IMR-90 (cell line): Measurements from ENCODE around the gene PSMC5. TPM values are rescaled to one million over a fixed set of nuclear protein-coding genes. Genes with fewer than 3 reads are reported as not detected.

ENCODE experiments used
- ATAC-seq: fragments of 200-7000 bp; cut with Tn5 transposase; 2 replicates; pipeline ENCODE4 v1.9.1; 2020; ENCODE audit warnings: low read depth, mild to moderate bottlenecking, moderate library complexity
- Bru-seq: library from RNA; stranded (reverse); fragments of 400-500 nt; gene quantifications from one replicate; lab custom pipeline; 2021; lab: Mats Ljungman, UMichigan
- BruChase-seq, 2 experiments: library from RNA; stranded (reverse); fragments of 400-500 nt; gene quantifications; one replicate each; lab custom pipeline; 2021; lab: Mats Ljungman, UMichigan
- BruUV-seq: library from RNA; stranded (reverse); fragments of 400-500 nt; replicated peaks from 2 replicates; lab custom pipeline; 2021; lab: Mats Ljungman, UMichigan
- CTCF ChIA-PET: fragments of 300-600 bp; formaldehyde crosslinking; extraction: SDS; loops from one replicate; lab custom pipeline; 2021; ENCODE audit warnings: antibody characterized with exemption; lab: Yijun Ruan, JAX
- POLR2A ChIA-PET: fragments of 300-600 bp; sonication (Branson Sonifier 250); formaldehyde crosslinking; loops from one replicate; lab custom pipeline; 2022; ENCODE audit warnings: antibody characterized with exemption; ENCODE audit not compliant: unreplicated experiment; lab: Charles Lee
- DNase-seq: peaks from one replicate; pipeline ENCODE4 v3.0.0; 2013
- H2AFZ ChIP-seq: replicated peaks from 2 replicates; pipeline ENCODE3; 2013; ENCODE audit warnings: low read length, mild to moderate bottlenecking; ENCODE audit not compliant: poor library complexity
- H2AK5ac ChIP-seq: 2 replicates; pipeline ENCODE4 v1.6.1; 2013; ENCODE audit warnings: low read depth, low read length, inconsistent platforms
- H2AK9ac ChIP-seq: replicated peaks from 2 replicates; pipeline ENCODE3; 2013; ENCODE audit warnings: mild to moderate bottlenecking, low read depth, low read length, moderate library complexity; ENCODE audit not compliant: poor library complexity
- H2BK120ac ChIP-seq: 2 replicates; pipeline ENCODE4 v1.6.1; 2013; ENCODE audit warnings: low read depth, low read length, inconsistent platforms
- H2BK15ac ChIP-seq: 3 replicates; pipeline ENCODE4 v1.6.1; 2013; ENCODE audit warnings: low read depth, low read length, inconsistent platforms
- H2BK20ac ChIP-seq: 2 replicates; pipeline ENCODE4 v1.6.1; 2013; ENCODE audit warnings: low read depth, mild to moderate bottlenecking, inconsistent platforms, low read length, moderate library complexity
- H2BK5ac ChIP-seq: 2 replicates; pipeline ENCODE4 v1.6.1; 2013; ENCODE audit warnings: mild to moderate bottlenecking, low read depth, low read length, inconsistent platforms; ENCODE audit not compliant: poor library complexity, severe bottlenecking
- H3K14ac ChIP-seq: replicated peaks from 2 replicates; pipeline ENCODE4 v1.6.1; 2013; ENCODE audit warnings: low read depth, low read length, inconsistent platforms
- H3K18ac ChIP-seq: 2 replicates; pipeline ENCODE4 v1.6.1; 2013; ENCODE audit warnings: low read depth, low read length, control low read depth
- H3K23ac ChIP-seq: 2 replicates; pipeline ENCODE4 v1.6.1; 2013; ENCODE audit warnings: low read depth, low read length, inconsistent platforms
- H3K27ac ChIP-seq: 2 replicates; pipeline ENCODE4 v1.5.1; 2013; ENCODE audit warnings: mild to moderate bottlenecking, control low read depth, low read length; ENCODE audit not compliant: insufficient read depth
- H3K27me3 ChIP-seq: 2 replicates; pipeline ENCODE4 v1.6.1; 2013; ENCODE audit warnings: low read length; ENCODE audit not compliant: control insufficient read depth, insufficient read depth
- H3K36me3 ChIP-seq: 2 replicates; pipeline ENCODE4 v1.6.1; 2013; ENCODE audit warnings: low read length, mixed read lengths; ENCODE audit not compliant: control insufficient read depth, insufficient read depth
- H3K4ac ChIP-seq: 2 replicates; pipeline ENCODE4 v1.6.1; 2013; ENCODE audit warnings: low read depth, low read length, inconsistent platforms
- H3K4me1 ChIP-seq: 2 replicates; pipeline ENCODE4 v1.6.1; 2013; ENCODE audit warnings: low read length, mixed read lengths; ENCODE audit not compliant: control insufficient read depth, insufficient read depth
- H3K4me2 ChIP-seq: 2 replicates; pipeline ENCODE4 v1.6.1; 2013; ENCODE audit warnings: low read depth, mild to moderate bottlenecking, control low read depth, low read length, moderate library complexity
- H3K4me3 ChIP-seq: 2 replicates; pipeline ENCODE4 v1.5.1; 2013; ENCODE audit warnings: low read depth, mild to moderate bottlenecking, control low read depth, low read length, moderate library complexity; ENCODE audit not compliant: insufficient read depth
- H3K56ac ChIP-seq: 2 replicates; pipeline ENCODE4 v1.6.1; 2013; ENCODE audit warnings: low read length, inconsistent platforms; ENCODE audit not compliant: insufficient read depth; ENCODE audit errors: extremely low read depth
- H3K79me1 ChIP-seq, 2 experiments: 2 replicates each; pipeline ENCODE4 v1.6.1; 2013; ENCODE audit warnings: low read length in 2 of 2, inconsistent platforms in 1 of 2, low read depth in 1 of 2
- H3K9ac ChIP-seq: 2 replicates; pipeline ENCODE4 v1.6.1; 2013; ENCODE audit warnings: low read depth, low read length, control low read depth
- H3K9me1 ChIP-seq: 2 replicates; pipeline ENCODE4 v1.6.1; 2013; ENCODE audit warnings: low read length, inconsistent platforms; ENCODE audit not compliant: insufficient read depth
- H3K9me3 ChIP-seq: 2 replicates; pipeline ENCODE4 v1.6.1; 2013; ENCODE audit warnings: low read length; ENCODE audit not compliant: control insufficient read depth, insufficient read depth
- H4K20me1 ChIP-seq: 2 replicates; pipeline ENCODE4 v1.6.1; 2013; ENCODE audit warnings: low read length, inconsistent platforms; ENCODE audit not compliant: insufficient read depth
- H4K5ac ChIP-seq: 2 replicates; pipeline ENCODE4 v1.6.1; 2013; ENCODE audit warnings: mild to moderate bottlenecking, low read depth, low read length, control low read depth
- H4K8ac ChIP-seq, 2 experiments: 2 replicates each; pipeline ENCODE4 v1.6.1; 2013; ENCODE audit warnings: low read depth in 2 of 2, low read length in 2 of 2, control low read depth in 1 of 2, inconsistent platforms in 1 of 2
- H4K91ac ChIP-seq: 2 replicates; pipeline ENCODE4 v1.6.1; 2013; ENCODE audit warnings: low read depth, low read length, inconsistent platforms; ENCODE audit not compliant: insufficient read depth
- BHLHE40 ChIP-seq: fragments of 150-350 bp; IDR thresholded peaks from 2 replicates; pipeline ENCODE4 v1.6.1; 2016; ENCODE audit warnings: mild to moderate bottlenecking, low read depth, low read length
- CEBPB ChIP-seq: IDR thresholded peaks from 2 replicates; pipeline ENCODE4 v1.6.1; 2012; ENCODE audit warnings: low read depth, low read length, improper control_type of control experiment
- CHD1 ChIP-seq: IDR thresholded peaks from 2 replicates; pipeline ENCODE4 v1.6.1; 2012; ENCODE audit warnings: low read depth, low read length, improper control_type of control experiment
- MAFK ChIP-seq: IDR thresholded peaks from 2 replicates; pipeline ENCODE4 v1.6.1; 2012; ENCODE audit warnings: low read depth, low read length, improper control_type of control experiment
- MAZ ChIP-seq: IDR thresholded peaks from 2 replicates; pipeline ENCODE4 v1.6.1; 2012; ENCODE audit warnings: low read depth, mild to moderate bottlenecking, low read length, improper control_type of control experiment, moderate library complexity, borderline replicate concordance
- MXI1 ChIP-seq: IDR thresholded peaks from 2 replicates; pipeline ENCODE4 v1.6.1; 2012; ENCODE audit warnings: low read depth, mild to moderate bottlenecking, low read length, moderate library complexity, borderline replicate concordance
- NFE2L2 ChIP-seq: fragments of 150-350 bp; IDR thresholded peaks from 2 replicates; pipeline ENCODE4 v1.6.1; 2016; ENCODE audit warnings: low read depth, mild to moderate bottlenecking, low read length
- POLR2A ChIP-seq: IDR thresholded peaks from 2 replicates; pipeline ENCODE4 v1.6.1; 2012; ENCODE audit warnings: mild to moderate bottlenecking, low read depth, low read length
- RAD21 ChIP-seq: IDR thresholded peaks from 2 replicates; pipeline ENCODE4 v1.6.1; 2012; ENCODE audit warnings: low read length, improper control_type of control experiment
- RCOR1 ChIP-seq: IDR thresholded peaks from 2 replicates; pipeline ENCODE4 v1.6.1; 2012; ENCODE audit warnings: mild to moderate bottlenecking, low read length, improper control_type of control experiment; ENCODE audit not compliant: insufficient replicate concordance
- RFX5 ChIP-seq: IDR thresholded peaks from 2 replicates; pipeline ENCODE4 v1.8.0; 2012; ENCODE audit warnings: low read depth, mild to moderate bottlenecking, low read length, moderate library complexity
- USF2 ChIP-seq: fragments of 150-350 bp; IDR thresholded peaks from 2 replicates; pipeline ENCODE4 v1.6.1; 2017; ENCODE audit warnings: mild to moderate bottlenecking, antibody characterized with exemption, low read length, low read depth
- WGBS, 2 experiments: methylation state at CpG; one replicate each; pipeline versions ENCODE4 v1.1.5 to v1.1.7; 2013; ENCODE audit warnings: missing lambda C conversion rate in 2 of 2; ENCODE audit not compliant: insufficient read length in 1 of 2; ENCODE audit errors: extremely low coverage in 2 of 2; 5-methylcytosine and 5-hydroxymethylcytosine counted together
- dilution Hi-C: fragments of 300-500 bp; cut with HindIII; formaldehyde crosslinking; loops from one replicate; pipeline ENCODE4 v1.14.3; 2018; ENCODE audit warnings: low sequenced_read_pairs; ENCODE audit not compliant: unreplicated experiment
- in situ Hi-C: fragments of 300-500 bp; cut with MboI; formaldehyde crosslinking; loops from 3 replicates; pipeline ENCODE4 v1.14.3; 2019; ENCODE audit warnings: low sequenced_read_pairs, inconsistent platforms, mixed read lengths
- intact Hi-C: fragments of 100-400 bp; cut with micrococcal nuclease; formaldehyde crosslinking; loops from 2 replicates; pipeline ENCODE4 v1.10.0; 2022
- long read RNA-seq: library from polyadenylated mRNA; unstranded; transcript quantifications from one replicate; pipeline ENCODE4 v2.0.0, GENCODE V29; 2021; ENCODE audit not compliant: unreplicated experiment
- polyA plus RNA-seq, 3 experiments: library from polyadenylated mRNA; depleted of rRNA; stranded (reverse); fragments of >200 nt; gene quantifications; 2 replicates each; pipeline ENCODE4 v1.2.3, GENCODE V29; 2012; ENCODE audit warnings: low replicate concordance in 1 of 3
- total RNA-seq: library from RNA; depleted of rRNA; stranded (reverse); fragments of >200 nt; gene quantifications from 2 replicates; pipeline ENCODE4 v1.2.3, GENCODE V29; 2012; rRNA removed

The PSMC5 gene
- total RNA-seq (104 and 105 TPM in 2 replicates), polyA plus RNA-seq (2012; rRNA removed) (165 and 175 TPM in 2 replicates), Bru-seq, nascent RNA (percentile 82 among the genes with signal in this experiment), BruChase-seq, experiment 1, labeled RNA remaining after a 6-hour chase (percentile 88 among the genes with signal in this experiment), BruChase-seq, experiment 2, labeled RNA remaining after a 2-hour chase (percentile 80 among the genes with signal in this experiment)
- 104 and 142 TPM in 2 replicates for polyA plus RNA-seq (2012; cell fraction: cytosol; rRNA removed)
- 92.5 and 145 TPM in 2 replicates for polyA plus RNA-seq (2012; cell fraction: nucleus; rRNA removed; ENCODE audit: low replicate concordance)
- long read RNA-seq, transcript PSMC5-203 (12 exons, 1,680 nt), result minor isoform, 29 of 158 reads
- long read RNA-seq, transcript PSMC5-212 (11 exons, 1,474 nt), result minor isoform, 5 of 158 reads
- long read RNA-seq, transcript PSMC5-201 (12 exons, 1,579 nt), result major isoform, 97 of 158 reads
- long read RNA-seq, partial matches to known transcripts, result 11 of 158 reads
- long read RNA-seq, other reads (novel, unspliced or antisense), result 12 of 158 reads

- CTCF ChIA-PET, result interaction anchor here (0.6 to 1.0 kb wide), 2 partner anchors 8 to 680 kb away, joined by 3 read pairs; partner anchors contain the start of gene CEP95
- 0% methylated on average over 19 of the region's 58 CpGs; no CpG with 5 or more reads in 1 of the 2 experiments for WGBS, 2 experiments
- in situ Hi-C loops, result no loop called here
- no peak for TF ChIP-seq RCOR1
- 0 out of 2 replicates have a peak, but pooled peaks have one; percentile 23 for TF ChIP-seq CEBPB
- peak; percentile 69; the same call in 1 of the 2 replicates for TF ChIP-seq NFE2L2
- TF ChIP-seq RFX5, result no peak
- TF ChIP-seq USF2, result no peak
- peak; percentile 84 for TF ChIP-seq MXI1
- TF ChIP-seq MAFK, result peak; percentile 91
- TF ChIP-seq POLR2A, result peak; percentile 88
- no peak for TF ChIP-seq BHLHE40
- no peak for TF ChIP-seq MAZ
- no peak for TF ChIP-seq RAD21
- no peak for TF ChIP-seq CHD1
Measured at GRCh38 chr17:63827002-63827800, at the start of gene PSMC5, which contains the start of gene FTSJ3. PSMC5 (plus strand) TSS chr17:63827431; CDS start chr17:63827491, 60 bp downstream. FTSJ3 (minus strand) TSS chr17:63827663; CDS start chr17:63826902, 761 bp downstream.

More at GRCh38 chr17:63827002-63827800, at the start of gene PSMC5, which contains the start of gene FTSJ3:
- peaks cover 1% of the 10 kb centered on the region; the same call in 1 of the 2 replicates for H3K4me1 ChIP-seq
- no peaks in the 10 kb centered on the region for H3K9me3 ChIP-seq
- peaks cover 44 to 79% of the 10 kb centered on the region in 2 experiments for H3K79me1 ChIP-seq
- peak within 1 kb of the TSS; percentile 98 for H4K5ac ChIP-seq
- intact Hi-C loops (loop anchor here (2.0 kb wide), 1 partner anchor 22 kb away; no protein-coding TSS in a partner anchor), dilution Hi-C loops (no loop called here)
- H3K27me3 ChIP-seq, result no peaks in the 10 kb centered on the region
- peak within 1 kb of the TSS; percentile 93 for H3K27ac ChIP-seq
- POLR2A ChIA-PET, result interaction anchor here (1.0 kb wide), 1 partner anchor 53 kb away, joined by 5 read pairs; the partner anchor contains the start of genes CCDC47 and DDX42
- peak within 1 kb of the TSS; percentile 98 for H3K4ac ChIP-seq
- peak within 1 kb of the TSS; percentile 98 for H2AFZ ChIP-seq
- H4K8ac ChIP-seq, result peak within 1 kb of the TSS; percentile 90 to 99
- H2BK5ac ChIP-seq, result peak within 1 kb of the TSS; percentile 97
- H3K36me3 ChIP-seq, result peaks cover 63% of the 10 kb centered on the region
- ATAC-seq, result peak; percentile 94
- peak within 1 kb of the TSS; percentile 100 for H3K56ac ChIP-seq
- H2AK5ac ChIP-seq, result peak within 1 kb of the TSS; percentile 95
- peak within 1 kb of the TSS; percentile 94 for H3K9ac ChIP-seq
- H2BK20ac ChIP-seq, result peak within 1 kb of the TSS; percentile 96
- H3K4me3 ChIP-seq, result peak within 1 kb of the TSS; percentile 79
- H2AK9ac ChIP-seq, result peak within 1 kb of the TSS; percentile 99
- peaks cover 13% of the 10 kb centered on the region for H3K9me1 ChIP-seq
- H2BK120ac ChIP-seq, result peak within 1 kb of the TSS; percentile 99
- H4K20me1 ChIP-seq, result peaks cover 33% of the 10 kb centered on the region
- H3K4me2 ChIP-seq, result peak within 1 kb of the TSS; percentile 95
- peak within 1 kb of the TSS; percentile 99 for H3K18ac ChIP-seq
- H4K91ac ChIP-seq, result peak within 1 kb of the TSS; percentile 100
- peak within 1 kb of the TSS; percentile 100 for H3K23ac ChIP-seq
- DNase-seq, result peak; percentile 93
- peak within 1 kb of the TSS; percentile 100 for H3K14ac ChIP-seq
- peak within 1 kb of the TSS; percentile 99 for H2BK15ac ChIP-seq
- BruUV-seq, result no TSS peak
